NB4 (cell line): ENCODE results near the gene ARHGEF37.
"Not testable (repeated sequence)": the region's sequence is repeated elsewhere in the genome, so short reads cannot be mapped to it uniquely, and the experiment has no call there.

Source experiments
- DNase-seq: peaks from one replicate; pipeline ENCODE4 v3.0.0; 2010; ENCODE audit warnings: low read depth
- H3K4me3 ChIP-seq: one replicate; pipeline ENCODE4 v1.5.1; 2011; ENCODE audit warnings: mild to moderate bottlenecking, low read depth, low read length, moderate library complexity
- CTCF ChIP-seq: IDR thresholded peaks from one replicate; pipeline ENCODE4 v1.5.1; 2012; ENCODE audit warnings: low read depth, low read length
- MAX ChIP-seq: IDR thresholded peaks from 2 replicates; pipeline ENCODE4 v1.6.1; 2011; ENCODE audit warnings: low read depth, low read length
- MYC ChIP-seq: IDR thresholded peaks from 2 replicates; pipeline ENCODE4 v1.6.1; 2011; ENCODE audit warnings: low read depth, low read length
- POLR2A ChIP-seq: IDR thresholded peaks from 2 replicates; pipeline ENCODE4 v1.6.1; 2011; ENCODE audit warnings: mild to moderate bottlenecking; ENCODE audit not compliant: insufficient read length; ENCODE audit errors: extremely low read depth

The ARHGEF37 gene

GRCh38 chr5:149646564-149646963 is 65.3 kb downstream of the ARHGEF37 start:
- DNase-seq = no peak
- H3K4me3 ChIP-seq = no peak overlapping the region
- TF ChIP-seq POLR2A (no peak), MYC (no peak), CTCF (no peak), MAX (no peak)

- H3K4me3 ChIP-seq = no peak overlapping the region
- no peak for DNase-seq
- TF ChIP-seq POLR2A (no peak), MYC (no peak), CTCF (no peak), MAX (no peak)
Measured at GRCh38 chr5:149647334-149647733, 66.0 kb downstream of the ARHGEF37 start.

GRCh38 chr5:149648464-149649393 is 67.4 kb downstream of the ARHGEF37 start:
- DNase-seq, H3K4me3 ChIP-seq: not testable (repeated sequence)

GRCh38 chr5:149649730-149650129 is 68.4 kb downstream of the ARHGEF37 start:
- H3K4me3 ChIP-seq, DNase-seq: not testable (repeated sequence)

GRCh38 chr5:149651686-149652085 is 70.4 kb downstream of the ARHGEF37 start:
- H3K4me3 ChIP-seq = no peak overlapping the region
- DNase-seq = no peak
- no peak for TF ChIP-seq POLR2A
- no peak for TF ChIP-seq MAX
- TF ChIP-seq MYC = no peak
- TF ChIP-seq CTCF = no peak

- no peak overlapping the region for H3K4me3 ChIP-seq
- DNase-seq = no peak
- TF ChIP-seq POLR2A = no peak
Measured at GRCh38 chr5:149652697-149653096, 71.4 kb downstream of the ARHGEF37 start.

- no peak overlapping the region for H3K4me3 ChIP-seq
- no peak for DNase-seq
- no peak for TF ChIP-seq MAX
Measured at GRCh38 chr5:149654231-149654630, 72.9 kb downstream of the ARHGEF37 start.

GRCh38 chr5:149654883-149655505 is 73.7 kb downstream of the ARHGEF37 start:
- TF ChIP-seq CTCF = no peak
- no peak for TF ChIP-seq MAX
- no peak for TF ChIP-seq POLR2A
- no peak for TF ChIP-seq MYC
- DNase-seq = no peak
- H3K4me3 ChIP-seq = no peak overlapping the region
